GM23338 (cell line): Measurements from ENCODE around the gene SARS1. TPM values are rescaled to one million over a fixed set of nuclear protein-coding genes. Genes with fewer than 3 reads are reported as not detected.
A peak's percentile ranks its signal among the peaks of the same experiment; 100 is the strongest.

Source experiments
- ATAC-seq: fragments of 200-7000 bp; cut with Tn5 transposase; 3 replicates; pipeline ENCODE4 v1.9.1; 2020
- DNase-seq: peaks from one replicate; pipeline ENCODE4 v3.0.0-alpha.2; 2015; ENCODE audit warnings: low spot score
- H2AFZ ChIP-seq: fragments of 200-600 bp; sonication (generic); 2 replicates; pipeline ENCODE4 v1.8.0; 2016; ENCODE audit warnings: antibody characterized with exemption, mild to moderate bottlenecking, moderate library complexity
- H3F3A ChIP-seq: fragments of 200-600 bp; sonication (generic); replicated peaks from 2 replicates; pipeline ENCODE4 v1.8.0; 2017; ENCODE audit warnings: antibody characterized with exemption, mixed run types, low read depth
- H3K27ac ChIP-seq: fragments of 200-600 bp; sonication (generic); 2 replicates; pipeline ENCODE4 v1.6.1; 2016; ENCODE audit warnings: low read depth
- H3K27me3 ChIP-seq: fragments of 200-600 bp; sonication (generic); 2 replicates; pipeline ENCODE4 v1.8.0; 2016; ENCODE audit warnings: mild to moderate bottlenecking, mixed run types, moderate library complexity; ENCODE audit not compliant: insufficient read depth
- H3K36me3 ChIP-seq: fragments of 200-600 bp; sonication (generic); 2 replicates; pipeline ENCODE4 v1.8.0; 2016; ENCODE audit warnings: mild to moderate bottlenecking; ENCODE audit not compliant: insufficient read depth
- H3K4me1 ChIP-seq: fragments of 200-600 bp; sonication (generic); 2 replicates; pipeline ENCODE4 v1.8.0; 2016; ENCODE audit warnings: mild to moderate bottlenecking, moderate library complexity; ENCODE audit not compliant: insufficient read depth
- H3K4me2 ChIP-seq: fragments of 200-600 bp; sonication (generic); 2 replicates; pipeline ENCODE4 v1.7.1; 2017; ENCODE audit warnings: mixed run types
- H3K4me3 ChIP-seq: fragments of 200-600 bp; sonication (generic); 2 replicates; pipeline ENCODE4 v1.6.1; 2016; ENCODE audit warnings: mixed run types
- H3K79me2 ChIP-seq: fragments of 200-600 bp; sonication (generic); replicated peaks from 2 replicates; pipeline ENCODE4 v1.8.0; 2017; ENCODE audit warnings: mild to moderate bottlenecking; ENCODE audit not compliant: insufficient read depth
- H3K9me2 ChIP-seq: fragments of 200-600 bp; sonication (generic); 2 replicates; pipeline ENCODE4 v1.8.0; 2017; ENCODE audit not compliant: insufficient read depth
- H4K20me1 ChIP-seq: fragments of 200-600 bp; sonication (generic); replicated peaks from 2 replicates; pipeline ENCODE4 v1.8.0; 2017; ENCODE audit warnings: mild to moderate bottlenecking; ENCODE audit not compliant: insufficient read depth
- H3K27ac Mint-ChIP-seq: 2 replicates; pipeline ENCODE4 v1.8.0; 2020; ENCODE audit warnings: inconsistent platforms, mild to moderate bottlenecking, moderate library complexity, mixed read lengths
- H3K27me3 Mint-ChIP-seq: 3 replicates; pipeline ENCODE4 v1.8.0; 2022; ENCODE audit warnings: low read depth, mild to moderate bottlenecking, moderate library complexity, mixed read lengths, inconsistent platforms; ENCODE audit not compliant: insufficient read depth, poor library complexity
- H3K36me3 Mint-ChIP-seq: 3 replicates; pipeline ENCODE4 v1.8.0; 2021; ENCODE audit warnings: low read depth, mild to moderate bottlenecking, inconsistent platforms, moderate library complexity, mixed read lengths
- H3K4me1 Mint-ChIP-seq: 3 replicates; pipeline ENCODE4 v1.8.0; 2020; ENCODE audit warnings: mild to moderate bottlenecking, inconsistent platforms, mixed read lengths
- H3K4me3 Mint-ChIP-seq: 3 replicates; pipeline ENCODE4 v1.8.0; 2021; ENCODE audit warnings: moderate library complexity, mild to moderate bottlenecking, inconsistent platforms, mixed read lengths
- H3K9me3 Mint-ChIP-seq: 3 replicates; pipeline ENCODE4 v1.8.0; 2020; ENCODE audit warnings: moderate library complexity, mild to moderate bottlenecking, inconsistent platforms, mixed read lengths
- CREB1 ChIP-seq: fragments of 250-450 bp; sonication (Bioruptor Pico); IDR thresholded peaks from 2 replicates; pipeline ENCODE4 v1.5.0; 2020; ENCODE audit warnings: low read depth, mild to moderate bottlenecking, moderate library complexity
- CTCF ChIP-seq, 2 experiments: fragments of 200-600 bp in 1 of 2; sonication (generic) in 1 of 2; conservative IDR thresholded peaks; 2 replicates each; pipeline versions ENCODE4 v1.5.1 to v1.6.1; 2016 to 2017; ENCODE audit warnings: antibody characterized with exemption in 2 of 2, low read depth in 2 of 2, mild to moderate bottlenecking in 2 of 2, moderate library complexity in 1 of 2
- EZH2 ChIP-seq: fragments of 200-600 bp; sonication (generic); IDR thresholded peaks from one replicate; pipeline ENCODE4 v1.8.0; 2017; ENCODE audit warnings: antibody characterized with exemption, mild to moderate bottlenecking, low read depth; ENCODE audit not compliant: unreplicated experiment
- EZH2phosphoT487 ChIP-seq: fragments of 200-600 bp; sonication (generic); IDR thresholded peaks from one replicate; pipeline ENCODE4 v1.8.1; 2018; ENCODE audit warnings: antibody characterized with exemption; ENCODE audit not compliant: unreplicated experiment
- POLR2AphosphoS5 ChIP-seq: IDR thresholded peaks from 2 replicates; pipeline ENCODE4 v1.6.1; 2016; ENCODE audit warnings: antibody characterized with exemption, low read depth
- STAT1 ChIP-seq: IDR thresholded peaks from one replicate; pipeline ENCODE4 v1.6.1; 2016; ENCODE audit warnings: antibody characterized with exemption; ENCODE audit not compliant: unreplicated experiment
- ZNF114 ChIP-seq: fragments of 250-450 bp; sonication (Bioruptor Pico); IDR thresholded peaks from 2 replicates; pipeline ENCODE4 v1.5.0; 2020; ENCODE audit warnings: mild to moderate bottlenecking, moderate library complexity
- ZNF331 ChIP-seq: fragments of 250-450 bp; sonication (Bioruptor Pico); IDR thresholded peaks from 2 replicates; pipeline ENCODE4 v1.5.0; 2020; ENCODE audit warnings: low read depth, mild to moderate bottlenecking, moderate library complexity
- polyA plus RNA-seq: library from polyadenylated mRNA; unstranded; fragments of >200 nt; fragmentation: Nextera tagmentation; extraction: Ambion mirVana; gene quantifications from 2 replicates; pipeline ENCODE4 v1.2.1, GENCODE V29; 2016
- total RNA-seq: library from RNA; depleted of rRNA; stranded (reverse); fragments of >200 nt; shearing (Covaris generic); gene quantifications from 2 replicates; pipeline ENCODE4 v1.2.3, GENCODE V29; 2014
- TF ChIP-seq, protein P1 (sequence below): IDR thresholded peaks from 2 replicates; pipeline ENCODE4 v1.6.1; 2016; ENCODE audit warnings: antibody characterized with exemption
- TF ChIP-seq, protein P2 (sequence below): IDR thresholded peaks from one replicate; pipeline ENCODE4 v1.6.1; 2018; ENCODE audit warnings: antibody characterized with exemption; ENCODE audit not compliant: unreplicated experiment

Gene SARS1
- total and polyA plus RNA-seq, 2 experiments from 2014 or later, result 141 to 166 TPM

GRCh38 chr1:109248444-109248796 lies 34.7 kb downstream of the SARS1 start:
- Histone ChIP-seq H3K4me1 (peaks cover 16% of the 10 kb centered on the region; the same call in 1 of the 2 replicates), H2AFZ (peak overlapping the region; percentile 83), H3K9me2 (no peaks in the 10 kb centered on the region), H3K4me3 (peak overlapping the region; percentile 40; the same call in 1 of the 2 replicates), H4K20me1 (no peaks in the 10 kb centered on the region), H3F3A (no peaks in the 10 kb centered on the region), H3K79me2 (peaks cover 5% of the 10 kb centered on the region; the same call in 1 of the 2 replicates), H3K27me3 (peaks cover 12% of the 10 kb centered on the region), H3K4me2 (peak overlapping the region; percentile 70; the same call in 1 of the 2 replicates), H3K27ac (no peak overlapping the region), H3K36me3 (no peaks in the 10 kb centered on the region)
- H3K4me1 Mint-ChIP-seq, result peaks cover 9% of the 10 kb centered on the region
- H3K36me3 Mint-ChIP-seq, result peaks cover 28% of the 10 kb centered on the region
- H3K9me3 Mint-ChIP-seq, result peaks cover 17% of the 10 kb centered on the region; the same call in 2 of the 3 replicates
- TF ChIP-seq STAT1, result no peak
- TF ChIP-seq, protein P1, sequence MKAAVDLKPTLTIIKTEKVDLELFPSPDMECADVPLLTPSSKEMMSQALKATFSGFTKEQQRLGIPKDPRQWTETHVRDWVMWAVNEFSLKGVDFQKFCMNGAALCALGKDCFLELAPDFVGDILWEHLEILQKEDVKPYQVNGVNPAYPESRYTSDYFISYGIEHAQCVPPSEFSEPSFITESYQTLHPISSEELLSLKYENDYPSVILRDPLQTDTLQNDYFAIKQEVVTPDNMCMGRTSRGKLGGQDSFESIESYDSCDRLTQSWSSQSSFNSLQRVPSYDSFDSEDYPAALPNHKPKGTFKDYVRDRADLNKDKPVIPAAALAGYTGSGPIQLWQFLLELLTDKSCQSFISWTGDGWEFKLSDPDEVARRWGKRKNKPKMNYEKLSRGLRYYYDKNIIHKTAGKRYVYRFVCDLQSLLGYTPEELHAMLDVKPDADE, result no peak
- TF ChIP-seq CREB1 (CRISPR knock-in tag), result no peak
- TF ChIP-seq POLR2AphosphoS5, result no peak
- no peak for TF ChIP-seq EZH2phosphoT487
- no peak overlapping the region for H3K27ac Mint-ChIP-seq
- ATAC-seq, result no peak
- DNase-seq, result no peak
- H3K4me3 Mint-ChIP-seq, result no peak overlapping the region
- peaks cover 21% of the 10 kb centered on the region for H3K27me3 Mint-ChIP-seq

- Histone ChIP-seq H2AFZ (peak within 1 kb of the TSS; percentile 83), H4K20me1 (no peaks in the 10 kb centered on the region), H3K36me3 (no peaks in the 10 kb centered on the region), H3K27ac (no peak within 1 kb of the TSS), H3K4me2 (peak within 1 kb of the TSS; percentile 84), H3K4me1 (peaks cover 22% of the 10 kb centered on the region; the same call in 1 of the 2 replicates), H3K27me3 (peaks cover 12% of the 10 kb centered on the region), H3F3A (no peaks in the 10 kb centered on the region), H3K4me3 (peak within 1 kb of the TSS; percentile 57), H3K79me2 (peaks cover 6% of the 10 kb centered on the region; the same call in 1 of the 2 replicates), H3K9me2 (no peaks in the 10 kb centered on the region)
- DNase-seq, result peak; percentile 97
- peak; percentile 81 for ATAC-seq
- Mint-ChIP-seq H3K9me3 (peaks cover 17% of the 10 kb centered on the region; the same call in 2 of the 3 replicates), H3K27me3 (peaks cover 25% of the 10 kb centered on the region), H3K4me1 (peaks cover 15% of the 10 kb centered on the region), H3K36me3 (peaks cover 28% of the 10 kb centered on the region), H3K27ac (no peak within 1 kb of the TSS), H3K4me3 (peak within 1 kb of the TSS; percentile 70)
- TF ChIP-seq ZNF331 (CRISPR knock-in tag) (no peak), EZH2phosphoT487 (no peak), EZH2 (no peak), POLR2AphosphoS5 (0 out of 2 replicates have a peak, but pooled peaks have one; percentile 35), CREB1 (CRISPR knock-in tag) (no peak), CTCF (conservative IDR thresholded peaks at IDR 0.05; ENCODE audit: low read depth in 2 of 2) (peak; percentile 23 to 25), ZNF114 (CRISPR knock-in tag) (no peak)
- TF ChIP-seq, protein P1, result no peak
- TF ChIP-seq, protein P2, sequence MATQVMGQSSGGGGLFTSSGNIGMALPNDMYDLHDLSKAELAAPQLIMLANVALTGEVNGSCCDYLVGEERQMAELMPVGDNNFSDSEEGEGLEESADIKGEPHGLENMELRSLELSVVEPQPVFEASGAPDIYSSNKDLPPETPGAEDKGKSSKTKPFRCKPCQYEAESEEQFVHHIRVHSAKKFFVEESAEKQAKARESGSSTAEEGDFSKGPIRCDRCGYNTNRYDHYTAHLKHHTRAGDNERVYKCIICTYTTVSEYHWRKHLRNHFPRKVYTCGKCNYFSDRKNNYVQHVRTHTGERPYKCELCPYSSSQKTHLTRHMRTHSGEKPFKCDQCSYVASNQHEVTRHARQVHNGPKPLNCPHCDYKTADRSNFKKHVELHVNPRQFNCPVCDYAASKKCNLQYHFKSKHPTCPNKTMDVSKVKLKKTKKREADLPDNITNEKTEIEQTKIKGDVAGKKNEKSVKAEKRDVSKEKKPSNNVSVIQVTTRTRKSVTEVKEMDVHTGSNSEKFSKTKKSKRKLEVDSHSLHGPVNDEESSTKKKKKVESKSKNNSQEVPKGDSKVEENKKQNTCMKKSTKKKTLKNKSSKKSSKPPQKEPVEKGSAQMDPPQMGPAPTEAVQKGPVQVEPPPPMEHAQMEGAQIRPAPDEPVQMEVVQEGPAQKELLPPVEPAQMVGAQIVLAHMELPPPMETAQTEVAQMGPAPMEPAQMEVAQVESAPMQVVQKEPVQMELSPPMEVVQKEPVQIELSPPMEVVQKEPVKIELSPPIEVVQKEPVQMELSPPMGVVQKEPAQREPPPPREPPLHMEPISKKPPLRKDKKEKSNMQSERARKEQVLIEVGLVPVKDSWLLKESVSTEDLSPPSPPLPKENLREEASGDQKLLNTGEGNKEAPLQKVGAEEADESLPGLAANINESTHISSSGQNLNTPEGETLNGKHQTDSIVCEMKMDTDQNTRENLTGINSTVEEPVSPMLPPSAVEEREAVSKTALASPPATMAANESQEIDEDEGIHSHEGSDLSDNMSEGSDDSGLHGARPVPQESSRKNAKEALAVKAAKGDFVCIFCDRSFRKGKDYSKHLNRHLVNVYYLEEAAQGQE, result no peak
Observed at GRCh38 chr1:109248797-109249629, 35.3 kb downstream of the SARS1 start, which contains the start of gene CELSR2. Gene CELSR2, plus strand, starts transcription at chr1:109249539. Its CDS starts 541 bp downstream, at chr1:109250080.
